HepG2 (cell line): ENCODE measurements around the gene PNMA8B. TPM values are rescaled to one million over a fixed set of nuclear protein-coding genes. Genes with fewer than 3 reads are reported as not detected.

Experiments used
- ATAC-seq: fragments of 200-7000 bp; cut with Tn5 transposase; 3 replicates; pipeline ENCODE4 v1.9.1; 2020; ENCODE audit warnings: mild to moderate bottlenecking, moderate library complexity
- BruUV-seq: library from RNA; stranded (reverse); fragments of 400-500 nt; replicated peaks from 2 replicates; lab custom pipeline; 2021; lab: Mats Ljungman, UMichigan
- CTCF ChIA-PET: fragments of 300-600 bp; formaldehyde crosslinking; extraction: SDS; loops from one replicate; lab custom pipeline; 2021; ENCODE audit warnings: low total read pairs, inconsistent platforms, low intra/inter-chr PET ratio; lab: Yijun Ruan, JAX
- POLR2A ChIA-PET: fragments of 350-600 bp; sonication (Branson Sonifier 250); formaldehyde crosslinking; loops from one replicate; lab custom pipeline; 2020; ENCODE audit warnings: antibody characterized with exemption, inconsistent platforms; lab: Yijun Ruan, JAX
- DNase-seq: peaks from one replicate; pipeline ENCODE4 v3.0.0-alpha.2; 2015; ENCODE audit warnings: low spot score
- FAIRE-seq: peaks from 3 replicates; lab custom pipeline; 2011; peaks lifted over from hg19 to GRCh38; lab: Jason Lieb, UNC
- H2AFZ ChIP-seq: one replicate; pipeline ENCODE4 v1.6.1; 2011; ENCODE audit warnings: low read length, inconsistent platforms
- H3K27ac ChIP-seq: fragments of 300-600 bp; 3 replicates; pipeline ENCODE4 v1.8.0; 2011; ENCODE audit warnings: mixed run types, mild to moderate bottlenecking, mixed read lengths, low read length, inconsistent platforms; ENCODE audit not compliant: insufficient read depth; ENCODE audit errors: extremely low read length
- H3K27me3 ChIP-seq, 2 experiments: fragments of 200-600 bp in 1 of 2; 2 replicates in 1 of 2; 3 replicates in 1 of 2; pipeline versions ENCODE4 v1.6.0 to v1.8.0; 2011; ENCODE audit warnings: low read length in 2 of 2, mild to moderate bottlenecking in 2 of 2, moderate library complexity in 2 of 2, inconsistent platforms in 1 of 2; ENCODE audit not compliant: insufficient read depth in 2 of 2, control insufficient read depth in 1 of 2
- H3K36me3 ChIP-seq, 2 experiments: fragments of 200-600 bp in 1 of 2; replicated peaks in 1 of 2; 2 replicates in 1 of 2; 3 replicates in 1 of 2; pipeline versions ENCODE4 v1.5.1 to v1.8.0; 2011; ENCODE audit warnings: low read length in 2 of 2, inconsistent platforms in 1 of 2; ENCODE audit not compliant: insufficient read depth in 2 of 2, control insufficient read depth in 1 of 2
- H3K4me1 ChIP-seq: 2 replicates; pipeline ENCODE4 v1.5.1; 2012; ENCODE audit warnings: low read length, inconsistent platforms; ENCODE audit not compliant: insufficient read depth
- H3K4me2 ChIP-seq: 2 replicates; pipeline ENCODE4 v1.6.0; 2011; ENCODE audit warnings: low read depth, low read length, inconsistent platforms
- H3K4me3 ChIP-seq, 3 experiments: fragments of 200-600 bp in 1 of 3; sonication (generic), shearing (Covaris generic) in 1 of 3; replicated peaks in 1 of 3; 2 replicates each; pipeline ENCODE4 v1.5.1; 2011 to 2016; ENCODE audit warnings: low read length in 3 of 3, inconsistent platforms in 2 of 3, low read depth in 2 of 3, mild to moderate bottlenecking in 2 of 3, control low read depth in 1 of 3, mixed read lengths in 1 of 3; ENCODE audit not compliant: insufficient read depth in 1 of 3
- H3K79me2 ChIP-seq: one replicate; pipeline ENCODE4 v1.6.1; 2011; ENCODE audit warnings: low read length, inconsistent platforms; ENCODE audit not compliant: insufficient read depth
- H3K9ac ChIP-seq: 2 replicates; pipeline ENCODE4 v1.6.0; 2011; ENCODE audit warnings: mild to moderate bottlenecking, low read depth, low read length, inconsistent platforms; ENCODE audit not compliant: insufficient read depth
- H3K9me3 ChIP-seq: 2 replicates; pipeline ENCODE4 v1.5.1; 2012; ENCODE audit warnings: mild to moderate bottlenecking, low read length
- H4K20me1 ChIP-seq: 2 replicates; pipeline ENCODE4 v1.6.0; 2011; ENCODE audit warnings: inconsistent platforms, mild to moderate bottlenecking, low read length, moderate library complexity; ENCODE audit not compliant: insufficient read depth
- EEA1 ChIP-seq: sonication (generic); formaldehyde crosslinking; IDR thresholded peaks from 2 replicates; pipeline ENCODE4 v1.5.1; 2020; ENCODE audit warnings: mild to moderate bottlenecking, missing genetic modification reagents, borderline replicate concordance
- HMG20B ChIP-seq: conservative IDR thresholded peaks from 2 replicates; pipeline ENCODE4 v1.6.1; 2016; ENCODE audit warnings: missing genetic modification reagents, missing compliant biosample characterization
- HNRNPH1 ChIP-seq: fragments of 200-400 bp; formaldehyde crosslinking; optimal IDR thresholded peaks from 2 replicates; pipeline ENCODE3; 2017; ENCODE audit warnings: mild to moderate bottlenecking, low read depth, low read length
- SP140L ChIP-seq: sonication (generic); formaldehyde crosslinking; IDR thresholded peaks from 2 replicates; pipeline ENCODE4 v1.4.0; 2020; ENCODE audit warnings: missing genetic modification reagents, borderline replicate concordance
- SRSF1 ChIP-seq: fragments of 200-400 bp; formaldehyde crosslinking; optimal IDR thresholded peaks from 2 replicates; pipeline ENCODE3; 2017; ENCODE audit warnings: mild to moderate bottlenecking, low read depth, low read length, moderate library complexity
- TAF15 ChIP-seq: fragments of 200-400 bp; formaldehyde crosslinking; IDR thresholded peaks from one replicate; pipeline ENCODE4 v1.6.1; 2018; ENCODE audit warnings: mild to moderate bottlenecking, low read depth, low read length; ENCODE audit not compliant: poor library complexity, severe bottlenecking
- ZBTB1 ChIP-seq: sonication (generic); formaldehyde crosslinking; IDR thresholded peaks from 2 replicates; pipeline ENCODE4 v1.4.0; 2020; ENCODE audit warnings: missing genetic modification reagents, borderline replicate concordance
- ZKSCAN1 ChIP-seq: fragments of 150-350 bp; IDR thresholded peaks from 2 replicates; pipeline ENCODE4 v1.6.1; 2014; ENCODE audit warnings: low read length
- ZMYM4 ChIP-seq: sonication (generic); formaldehyde crosslinking; IDR thresholded peaks from 2 replicates; pipeline ENCODE4 v1.8.1; 2023; ENCODE audit warnings: mild to moderate bottlenecking, missing genetic modification reagents
- ZNF326 ChIP-seq: sonication (generic); formaldehyde crosslinking; IDR thresholded peaks from 2 replicates; pipeline ENCODE4 v1.4.0; 2020; ENCODE audit warnings: missing genetic modification reagents, borderline replicate concordance
- ZNF430 ChIP-seq: sonication (generic); formaldehyde crosslinking; IDR thresholded peaks from 2 replicates; pipeline ENCODE4 v1.9.0; 2021; ENCODE audit warnings: mild to moderate bottlenecking, missing genetic modification reagents
- ZNF496 ChIP-seq: sonication (generic); formaldehyde crosslinking; IDR thresholded peaks from 2 replicates; pipeline ENCODE4 v1.8.1; 2023; ENCODE audit warnings: mild to moderate bottlenecking, moderate library complexity, missing genetic modification reagents; ENCODE audit not compliant: insufficient replicate concordance
- ZNF501 ChIP-seq: sonication (generic); formaldehyde crosslinking; IDR thresholded peaks from 2 replicates; pipeline ENCODE4 v1.5.1; 2020; ENCODE audit warnings: mild to moderate bottlenecking, moderate library complexity, missing genetic modification reagents
- ZNF879 ChIP-seq: sonication (generic); formaldehyde crosslinking; IDR thresholded peaks from 2 replicates; pipeline ENCODE4 v1.8.1; 2023; ENCODE audit warnings: missing genetic modification reagents
- WGBS: methylation state at CpG from one replicate; pipeline ENCODE4 v1.1.6; 2017; ENCODE audit warnings: low lambda C conversion rate; 5-methylcytosine and 5-hydroxymethylcytosine counted together
- in situ Hi-C: cut with HindIII; loops from 2 replicates; pipeline ENCODE4 v1.10.0; 2017; ENCODE audit warnings: low pct_unique_long_range_greater_than_20kb; ENCODE audit not compliant: extremely low pct_ligation_motif_present
- intact Hi-C: fragments of 100-400 bp; cut with micrococcal nuclease; formaldehyde crosslinking; loops from one replicate; pipeline ENCODE4 v1.10.0; 2022; ENCODE audit not compliant: unreplicated experiment
- polyA plus RNA-seq, 8 experiments: library from polyadenylated mRNA; depleted of rRNA in 3 of 8; stranded (reverse) in 7 of 8; unstranded in 1 of 8; fragments of >200 nt; fragmentation: Illumina TruSeq in 4 of 8; extraction: Trizol in 4 of 8; gene quantifications; 2 replicates each; pipeline versions ENCODE4 v1.2.1 to v1.2.3, GENCODE V29; 2011 to 2016; ENCODE audit warnings: low read depth in 4 of 8, missing spikeins in 1 of 8, mixed read lengths in 1 of 8; ENCODE audit not compliant: insufficient read depth in 1 of 8
- total RNA-seq, 5 experiments: library from RNA; depleted of rRNA; stranded (reverse); fragments of >200 nt; fragmentation: Illumina TruSeq; extraction: Trizol; gene quantifications; 2 replicates each; pipeline ENCODE4 v1.2.3, GENCODE V29; 2016; ENCODE audit warnings: low read depth in 1 of 5
- TF ChIP-seq, protein P1 (sequence below): sonication (generic); formaldehyde crosslinking; IDR thresholded peaks from 2 replicates; pipeline ENCODE4 v1.5.1; 2020; ENCODE audit warnings: missing genetic modification reagents, mild to moderate bottlenecking, borderline replicate concordance

The PNMA8B gene
- total and polyA plus RNA-seq, 2 of the 13 experiments (the other 11 are each of a cell fraction or from before 2014, with no cell fraction given): not detected

DNA sequence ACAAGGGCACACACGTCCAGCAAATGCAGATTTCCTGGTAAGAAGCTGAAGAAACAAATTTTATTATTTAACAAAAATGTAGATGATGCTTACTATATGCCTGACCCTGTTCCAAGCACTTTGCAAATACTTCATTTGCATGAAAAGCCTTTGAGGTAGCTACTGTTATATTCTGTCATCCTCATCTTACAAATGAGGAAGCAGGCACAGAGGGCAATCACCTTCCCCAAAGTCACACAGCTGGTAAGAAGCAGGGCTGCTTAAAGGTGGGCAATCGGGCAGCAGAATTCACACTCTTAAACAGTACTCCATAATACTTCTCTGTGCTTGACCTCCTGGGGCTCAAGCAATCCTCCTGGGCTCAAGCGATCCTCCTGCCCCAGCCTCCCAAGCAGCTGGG lies 48.7 kb downstream of the PNMA8B start:
- ATAC-seq (no peak), DNase-seq (no peak)
- Histone ChIP-seq H4K20me1 (no peaks in the 10 kb centered on the region), H3K27ac (no peak overlapping the region), H3K4me1 (no peaks in the 10 kb centered on the region), H3K9ac (no peak overlapping the region), H3K79me2 (no peaks in the 10 kb centered on the region)
- in situ Hi-C loops: no loop called here
- TF ChIP-seq, protein P1, sequence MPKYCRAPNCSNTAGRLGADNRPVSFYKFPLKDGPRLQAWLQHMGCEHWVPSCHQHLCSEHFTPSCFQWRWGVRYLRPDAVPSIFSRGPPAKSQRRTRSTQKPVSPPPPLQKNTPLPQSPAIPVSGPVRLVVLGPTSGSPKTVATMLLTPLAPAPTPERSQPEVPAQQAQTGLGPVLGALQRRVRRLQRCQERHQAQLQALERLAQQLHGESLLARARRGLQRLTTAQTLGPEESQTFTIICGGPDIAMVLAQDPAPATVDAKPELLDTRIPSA (CRISPR knock-in tag): no peak
- TF ChIP-seq ZNF496 (CRISPR knock-in tag) (no peak), HNRNPH1 (no peak), HMG20B (CRISPR knock-in tag) (no peak)
- TF ChIP-seq, all 625 proteins: peak for 0
- Histone ChIP-seq H2AFZ (no peak overlapping the region), H3K36me3 (no peaks in the 10 kb centered on the region), H3K4me3 (no peak overlapping the region), H3K9me3 (no peaks in the 10 kb centered on the region), H3K27me3 (no peaks in the 10 kb centered on the region), H3K4me2 (no peak overlapping the region)
- BruUV-seq: no TSS peak
- WGBS: 4% methylated on average over 3 of the region's 3 CpGs
- intact Hi-C loops: no loop called here
- ChIA-PET POLR2A (no interaction called here), CTCF (no interaction called here)
- no peak for FAIRE-seq

DNA sequence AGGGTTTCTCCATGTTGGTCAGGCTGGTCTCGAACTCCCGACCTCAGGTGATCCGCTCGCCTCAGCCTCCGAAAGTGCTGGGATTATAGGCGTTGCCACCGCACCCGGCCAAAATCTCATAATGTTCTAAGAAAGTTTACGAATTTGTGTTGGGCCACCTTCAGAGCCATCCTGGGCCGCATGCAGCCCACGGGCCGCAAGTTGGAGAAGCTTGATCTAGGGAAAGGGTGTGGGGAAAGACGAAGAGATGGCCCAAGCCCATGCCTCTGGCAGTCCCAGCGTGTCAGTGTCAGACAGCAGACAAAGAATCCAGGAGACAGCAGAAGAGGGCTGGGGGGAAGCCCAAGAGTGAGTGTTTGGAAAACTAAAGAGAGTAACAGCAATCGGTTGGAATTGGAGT lies 49.6 kb downstream of the PNMA8B start:
- POLR2A ChIA-PET: no interaction called here
- CTCF ChIA-PET: no interaction called here

More for the DNA sequence above, 49.6 kb downstream of the PNMA8B start:
- FAIRE-seq (no peak), DNase-seq (no peak), ATAC-seq (no peak)
- in situ Hi-C loops (no loop called here), intact Hi-C loops (no loop called here)
- H3K27me3 ChIP-seq: no peaks in the 10 kb centered on the region
- no peaks in the 10 kb centered on the region for H3K36me3 ChIP-seq
- no peak overlapping the region for H2AFZ ChIP-seq
- H3K79me2 ChIP-seq: no peaks in the 10 kb centered on the region
- no peak overlapping the region for H3K27ac ChIP-seq
- H3K4me2 ChIP-seq: no peak overlapping the region
- no peak for TF ChIP-seq ZBTB1 (CRISPR knock-in tag)
- no peak for TF ChIP-seq EEA1 (CRISPR knock-in tag)
- no peak for TF ChIP-seq SP140L (CRISPR knock-in tag)
- no peak for TF ChIP-seq ZNF430
- TF ChIP-seq ZNF501 (CRISPR knock-in tag): no peak
- no peak for TF ChIP-seq ZKSCAN1
- no peak for TF ChIP-seq SRSF1
- TF ChIP-seq ZNF879: no peak
- no peak for TF ChIP-seq ZMYM4 (CRISPR knock-in tag)
- TF ChIP-seq ZNF326 (CRISPR knock-in tag): no peak
- no peak for TF ChIP-seq TAF15
- 62% methylated on average over 14 of the region's 15 CpGs for WGBS
- no peak overlapping the region for H3K4me3 ChIP-seq
- no peaks in the 10 kb centered on the region for H3K4me1 ChIP-seq
- H3K9ac ChIP-seq: no peak overlapping the region
- no peaks in the 10 kb centered on the region for H4K20me1 ChIP-seq
- H3K9me3 ChIP-seq: no peaks in the 10 kb centered on the region
- no TSS peak for BruUV-seq
